Measurements from ENCODE around the gene MLC1. TPM values are rescaled to one million over a fixed set of nuclear protein-coding genes. Genes with fewer than 3 reads are reported as not detected.

Gene MLC1
- polyA plus RNA-seq, 1 donor (not counting 4 experiments of a cell fraction or from before 2014, with no cell fraction given), result not detected

DNA sequence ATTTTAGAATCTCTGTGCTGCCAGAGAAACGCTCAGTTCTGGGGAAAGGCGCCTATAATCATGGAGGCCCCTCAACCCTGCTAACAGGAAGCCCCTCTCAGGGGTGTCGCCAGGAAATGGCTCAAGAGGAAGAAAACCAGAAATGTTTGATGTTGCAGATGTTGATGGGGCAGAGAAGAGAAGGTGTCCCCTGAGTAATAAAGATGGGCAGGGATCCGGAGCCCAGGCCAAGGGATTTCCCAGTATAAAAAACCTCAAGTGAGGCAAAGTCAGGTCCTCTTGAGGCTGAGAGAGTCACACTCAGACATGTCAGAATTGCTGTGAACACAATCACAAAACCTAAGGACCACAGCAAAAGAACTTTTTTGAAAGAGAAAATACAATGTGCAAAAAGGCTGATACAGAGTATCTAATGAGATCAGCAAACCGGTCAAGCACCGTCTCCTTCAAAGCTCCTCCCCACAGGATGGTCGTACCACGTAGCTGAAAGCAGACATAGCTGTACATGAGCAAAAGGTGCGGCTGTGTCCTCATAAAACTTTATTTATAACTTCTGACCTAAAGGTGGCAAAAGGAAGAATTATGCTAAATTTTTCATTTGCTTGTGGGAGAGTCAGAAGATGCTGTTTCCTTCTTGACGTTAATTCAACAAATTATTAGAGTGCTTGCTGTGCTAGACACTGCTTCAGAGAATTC is 16.8 kb upstream of the MLC1 start:
- no peak for DNase-seq (ENCODE audit: low read depth, low spot score)
- H4K20me1 ChIP-seq (ENCODE audit: control insufficient read depth, extremely low read depth, insufficient read depth, low read length), result no peaks in the 10 kb centered on the region
- H3K9me1 ChIP-seq (ENCODE audit: control insufficient read depth, extremely low read depth, insufficient read depth, low read length), result no peaks in the 10 kb centered on the region
- H3K4me2 ChIP-seq (ENCODE audit: control insufficient read depth, extremely low read depth, insufficient read depth, low read depth, low read length), result no peak overlapping the region
- dilution Hi-C loops (cut with MboI; ENCODE audit: extremely low pct_ligation_motif_present, low sequenced_read_pairs), result no loop called here
- no peak for TF ChIP-seq EZH2 (IDR thresholded peaks at IDR 0.05; ENCODE audit: low read length)
- TF ChIP-seq CTCF (optimal IDR thresholded peaks at IDR 0.05 in 1 of 3, IDR thresholded peaks at IDR 0.05 in 1 of 3, conservative IDR thresholded peaks at IDR 0.05 in 1 of 3; ENCODE audit: extremely low read depth in 1 of 3, insufficient read depth in 2 of 3, low read length in 3 of 3), result no peak
- no peak overlapping the region for H3K4me3 ChIP-seq (ENCODE audit: control insufficient read depth in 2 of 3, extremely low read depth in 1 of 3, insufficient read depth in 2 of 3, low read depth in 1 of 3, low read length in 3 of 3)
- no peak overlapping the region for H3K27ac ChIP-seq (ENCODE audit: control insufficient read depth, insufficient read depth, low read length)
- no peak overlapping the region for H2AFZ ChIP-seq (ENCODE audit: control insufficient read depth, low read length)
- peaks cover 15% of the 10 kb centered on the region for H3K4me1 ChIP-seq (ENCODE audit: control insufficient read depth, extremely low read depth, insufficient read depth, low read length)
- H3K27me3 ChIP-seq (ENCODE audit: control insufficient read depth, extremely low read depth, insufficient read depth, low read length), result peaks cover 4% of the 10 kb centered on the region
- H3K79me2 ChIP-seq (ENCODE audit: control insufficient read depth, insufficient read depth, low read length), result no peaks in the 10 kb centered on the region
- no peak overlapping the region for H3K9ac ChIP-seq (ENCODE audit: control insufficient read depth, extremely low read depth, insufficient read depth, low read length)
- H3K9me3 ChIP-seq (ENCODE audit: control insufficient read depth, low read depth, low read length), result peaks cover 2% of the 10 kb centered on the region
- H3K36me3 ChIP-seq (ENCODE audit: control insufficient read depth in 2 of 2, extremely low read depth in 1 of 2, insufficient read depth in 2 of 2, low read length in 2 of 2), result no peaks in the 10 kb centered on the region
- no peak for FAIRE-seq

DNA sequence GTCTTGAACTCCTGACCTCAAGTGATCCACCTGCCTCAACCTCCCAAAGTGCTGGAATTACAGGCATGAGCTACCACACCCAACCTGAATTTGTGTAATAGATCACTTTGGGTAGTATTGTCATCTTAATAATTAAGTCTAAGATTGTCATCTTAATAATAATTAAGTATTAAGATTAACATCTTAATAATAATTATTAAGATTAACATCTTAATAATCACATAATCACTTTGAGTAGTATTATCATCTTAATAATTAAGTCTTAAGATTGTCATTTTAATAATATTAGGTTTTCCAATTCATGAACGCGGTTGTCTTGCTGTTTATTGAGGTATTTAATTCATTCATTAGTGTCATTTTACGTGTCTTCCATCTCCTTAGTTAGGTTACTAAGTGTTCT is 12.8 kb upstream of the MLC1 start:
- H3K79me2 ChIP-seq (ENCODE audit: control insufficient read depth, insufficient read depth, low read length), result no peaks in the 10 kb centered on the region
- DNase-seq (ENCODE audit: low read depth, low spot score) (no peak), FAIRE-seq (no peak)
- H2AFZ ChIP-seq (ENCODE audit: control insufficient read depth, low read length), result no peak overlapping the region
- H3K9ac ChIP-seq (ENCODE audit: control insufficient read depth, extremely low read depth, insufficient read depth, low read length), result no peak overlapping the region
- peaks cover 4% of the 10 kb centered on the region for H3K27me3 ChIP-seq (ENCODE audit: control insufficient read depth, extremely low read depth, insufficient read depth, low read length)
- H3K9me3 ChIP-seq (ENCODE audit: control insufficient read depth, low read depth, low read length), result peaks cover 2% of the 10 kb centered on the region
- no peak overlapping the region for H3K4me2 ChIP-seq (ENCODE audit: control insufficient read depth, extremely low read depth, insufficient read depth, low read depth, low read length)
- no peaks in the 10 kb centered on the region for H3K36me3 ChIP-seq (ENCODE audit: control insufficient read depth in 2 of 2, extremely low read depth in 1 of 2, insufficient read depth in 2 of 2, low read length in 2 of 2)
- peaks cover 1% of the 10 kb centered on the region for H3K4me1 ChIP-seq (ENCODE audit: control insufficient read depth, extremely low read depth, insufficient read depth, low read length)
- no peak overlapping the region for H3K4me3 ChIP-seq (ENCODE audit: control insufficient read depth in 2 of 3, extremely low read depth in 1 of 3, insufficient read depth in 2 of 3, low read depth in 1 of 3, low read length in 3 of 3)
- dilution Hi-C loops (cut with MboI; ENCODE audit: extremely low pct_ligation_motif_present, low sequenced_read_pairs), result no loop called here
- TF ChIP-seq CTCF (optimal IDR thresholded peaks at IDR 0.05 in 1 of 3, IDR thresholded peaks at IDR 0.05 in 1 of 3, conservative IDR thresholded peaks at IDR 0.05 in 1 of 3; ENCODE audit: extremely low read depth in 1 of 3, insufficient read depth in 2 of 3, low read length in 3 of 3), result no peak
- TF ChIP-seq EZH2 (IDR thresholded peaks at IDR 0.05; ENCODE audit: low read length), result no peak
- no peaks in the 10 kb centered on the region for H3K9me1 ChIP-seq (ENCODE audit: control insufficient read depth, extremely low read depth, insufficient read depth, low read length)
- H4K20me1 ChIP-seq (ENCODE audit: control insufficient read depth, extremely low read depth, insufficient read depth, low read length), result no peaks in the 10 kb centered on the region
- no peak overlapping the region for H3K27ac ChIP-seq (ENCODE audit: control insufficient read depth, insufficient read depth, low read length)
